Vagina (tissue), 2 donors: ENCODE data around the gene CPEB2. TPM values are rescaled to one million over a fixed set of nuclear protein-coding genes. Genes with fewer than 3 reads are reported as not detected.
A peak's percentile ranks its signal among the peaks of the same experiment; 100 is the strongest.

ENCODE experiments used
- DNase-seq, 2 donors: peaks; one replicate each; pipeline ENCODE4 v3.0.0-alpha.2; 2017; ENCODE audit errors: extremely low spot score in 2 of 2
- H3K27ac ChIP-seq: fragments of 200-600 bp; sonication (generic); one replicate; pipeline ENCODE4 v1.5.1; 2019
- H3K27me3 ChIP-seq: fragments of 200-600 bp; sonication (generic); one replicate; pipeline ENCODE4 v1.5.1; 2019
- H3K36me3 ChIP-seq, 2 donors: fragments of 200-600 bp; sonication (generic); one replicate each; pipeline ENCODE4 v1.5.1; 2017 to 2019
- H3K4me1 ChIP-seq: fragments of 200-600 bp; sonication (generic); one replicate; pipeline ENCODE4 v1.5.1; 2019
- H3K4me3 ChIP-seq, 2 donors: fragments of 200-600 bp; sonication (generic); 1 replicate in 1 of 2; 2 replicates in 1 of 2; pipeline ENCODE4 v1.5.1; 2016 to 2019
- H3K9me3 ChIP-seq: fragments of 200-600 bp; sonication (generic); one replicate; pipeline ENCODE4 v1.5.1; 2019
- POLR2A ChIP-seq, 2 donors: fragments of 450-650 bp; IDR thresholded peaks; one replicate each; pipeline ENCODE4 v1.6.1; 2017; ENCODE audit warnings: antibody characterized with exemption in 2 of 2, mild to moderate bottlenecking in 2 of 2, moderate library complexity in 2 of 2
- POLR2AphosphoS5 ChIP-seq, 2 donors: sonication (generic); formaldehyde crosslinking; IDR thresholded peaks; one replicate each; pipeline ENCODE4 v1.9.0; 2017; ENCODE audit warnings: antibody characterized with exemption in 2 of 2, mild to moderate bottlenecking in 2 of 2, low read depth in 1 of 2; ENCODE audit not compliant: insufficient read depth in 1 of 2
- intact Hi-C: fragments of 100-400 bp; cut with DNase I; formaldehyde crosslinking; loops from one replicate; pipeline ENCODE4 v1.15.1; 2023
- total RNA-seq: library from RNA; depleted of rRNA; stranded (reverse); fragments of >200 nt; gene quantifications from one replicate; pipeline ENCODE4 v1.2.3, GENCODE V29; 2016
- TF ChIP-seq, protein P1 (sequence below), 3 experiments: fragments of 450-650 bp in 2 of 3; fragments of 200-600 bp in 1 of 3; sonication (generic) in 1 of 3; IDR thresholded peaks; one replicate each; pipeline ENCODE4 v1.5.1; 2017 to 2019; ENCODE audit warnings: antibody characterized with exemption in 3 of 3, mild to moderate bottlenecking in 2 of 3, moderate library complexity in 2 of 3

The CPEB2 gene
- total RNA-seq, 1 donor from 2014 or later: 40.0 TPM

DNA sequence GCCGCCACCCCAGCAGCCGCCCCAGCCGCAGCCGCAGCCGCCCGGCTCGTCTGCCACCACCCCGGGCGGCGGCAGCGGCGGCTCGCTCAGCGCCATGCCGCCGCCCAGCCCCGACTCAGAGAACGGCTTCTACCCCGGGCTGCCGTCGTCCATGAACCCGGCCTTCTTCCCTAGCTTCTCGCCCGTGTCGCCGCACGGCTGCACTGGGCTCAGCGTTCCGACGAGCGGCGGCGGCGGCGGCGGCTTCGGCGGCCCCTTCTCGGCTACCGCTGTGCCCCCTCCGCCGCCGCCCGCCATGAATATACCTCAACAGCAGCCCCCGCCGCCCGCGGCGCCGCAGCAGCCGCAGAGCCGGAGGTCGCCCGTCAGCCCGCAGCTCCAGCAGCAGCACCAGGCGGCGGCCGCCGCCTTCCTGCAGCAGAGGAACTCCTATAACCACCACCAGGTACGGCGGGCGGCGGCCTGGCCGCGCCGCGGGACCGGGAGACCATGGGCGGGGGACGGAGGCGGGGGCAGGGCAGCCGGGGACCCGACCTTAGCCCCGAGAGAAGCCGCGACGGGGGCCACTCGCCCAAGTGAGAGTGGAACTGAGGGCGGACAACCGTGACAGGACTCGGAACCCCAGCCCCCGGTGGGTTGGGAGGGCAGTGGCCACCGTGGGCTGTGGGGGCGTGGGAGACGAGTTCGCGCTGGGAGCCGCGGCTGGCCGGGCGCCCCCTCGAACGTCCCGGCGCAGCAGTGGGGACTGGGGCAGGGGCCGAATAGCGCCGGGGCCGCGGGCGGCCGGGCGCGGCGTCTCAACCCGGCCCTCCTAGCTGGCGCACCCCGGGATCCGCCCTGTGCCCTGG, 1.8 kb downstream of the CPEB2 start:
- peak overlapping the region; percentile 100 for H3K27ac ChIP-seq
- intact Hi-C loops: loop anchor here (5.0 to 10.0 kb wide), 3 partner anchors 648 to 1352 kb away; partner anchors contain the start of gene TAPT1
- peak overlapping the region; percentile 87 to 95 for H3K4me3 ChIP-seq
- H3K4me1 ChIP-seq: peaks cover 32% of the 10 kb centered on the region
- H3K27me3 ChIP-seq: no peaks in the 10 kb centered on the region
- H3K36me3 ChIP-seq: peaks cover 0 to 9% of the 10 kb centered on the region in 2 donors
- TF ChIP-seq POLR2A (IDR thresholded peaks at IDR 0.05): no peak
- TF ChIP-seq POLR2AphosphoS5 (IDR thresholded peaks at IDR 0.05; ENCODE audit: insufficient read depth in 1 of 2, low read depth in 1 of 2): no peak
- TF ChIP-seq, protein P1, sequence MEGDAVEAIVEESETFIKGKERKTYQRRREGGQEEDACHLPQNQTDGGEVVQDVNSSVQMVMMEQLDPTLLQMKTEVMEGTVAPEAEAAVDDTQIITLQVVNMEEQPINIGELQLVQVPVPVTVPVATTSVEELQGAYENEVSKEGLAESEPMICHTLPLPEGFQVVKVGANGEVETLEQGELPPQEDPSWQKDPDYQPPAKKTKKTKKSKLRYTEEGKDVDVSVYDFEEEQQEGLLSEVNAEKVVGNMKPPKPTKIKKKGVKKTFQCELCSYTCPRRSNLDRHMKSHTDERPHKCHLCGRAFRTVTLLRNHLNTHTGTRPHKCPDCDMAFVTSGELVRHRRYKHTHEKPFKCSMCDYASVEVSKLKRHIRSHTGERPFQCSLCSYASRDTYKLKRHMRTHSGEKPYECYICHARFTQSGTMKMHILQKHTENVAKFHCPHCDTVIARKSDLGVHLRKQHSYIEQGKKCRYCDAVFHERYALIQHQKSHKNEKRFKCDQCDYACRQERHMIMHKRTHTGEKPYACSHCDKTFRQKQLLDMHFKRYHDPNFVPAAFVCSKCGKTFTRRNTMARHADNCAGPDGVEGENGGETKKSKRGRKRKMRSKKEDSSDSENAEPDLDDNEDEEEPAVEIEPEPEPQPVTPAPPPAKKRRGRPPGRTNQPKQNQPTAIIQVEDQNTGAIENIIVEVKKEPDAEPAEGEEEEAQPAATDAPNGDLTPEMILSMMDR (IDR thresholded peaks at IDR 0.05): no peak
- no peak for DNase-seq
- no peaks in the 10 kb centered on the region for H3K9me3 ChIP-seq

DNA sequence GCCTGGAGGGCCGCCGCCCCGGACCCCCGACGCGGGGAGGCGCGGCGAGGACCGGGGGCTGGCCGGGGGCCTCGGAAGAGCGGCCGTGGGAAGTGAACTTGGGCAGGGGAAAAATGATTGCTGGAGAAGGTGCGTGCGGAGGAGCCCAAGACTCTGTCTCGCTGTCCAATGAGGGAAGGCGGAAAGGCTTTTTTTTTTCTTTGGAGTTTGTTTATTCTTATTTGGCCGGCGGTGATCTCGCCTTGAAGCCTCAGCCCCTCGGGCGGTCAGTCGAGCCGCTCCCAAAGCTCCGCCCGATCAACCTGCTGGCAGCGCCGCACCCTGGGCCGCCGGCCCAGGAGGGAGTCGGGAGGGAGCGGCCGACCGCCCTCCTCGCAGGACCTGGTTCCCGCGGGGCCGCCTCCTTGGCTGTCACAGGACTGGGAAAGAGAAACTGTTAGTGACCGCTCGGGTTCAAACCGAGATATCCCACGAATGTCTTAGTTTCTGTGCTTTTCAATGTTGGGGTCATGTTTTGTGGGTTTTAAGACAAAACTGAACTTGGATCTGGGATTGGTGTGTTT, 2.5 kb downstream of the CPEB2 start:
- Histone ChIP-seq H3K9me3 (no peaks in the 10 kb centered on the region), H3K4me3 (peak overlapping the region; percentile 87 to 95), H3K27ac (peak overlapping the region; percentile 100), H3K27me3 (no peaks in the 10 kb centered on the region), H3K4me1 (peaks cover 34% of the 10 kb centered on the region), H3K36me3 (peaks cover 0 to 10% of the 10 kb centered on the region in 2 donors)
- TF ChIP-seq POLR2A (IDR thresholded peaks at IDR 0.05) (peak in 1 of 2 donors; percentile 45), POLR2AphosphoS5 (IDR thresholded peaks at IDR 0.05; ENCODE audit: insufficient read depth in 1 of 2, low read depth in 1 of 2) (peak; percentile 45 to 89)
- TF ChIP-seq, protein P1 (IDR thresholded peaks at IDR 0.05): no peak
- peak in 1 of 2 donors; percentile 90 for DNase-seq
- intact Hi-C loops: loop anchor here (5.0 to 10.0 kb wide), 3 partner anchors 647 to 1353 kb away; partner anchors contain the start of gene TAPT1

DNA sequence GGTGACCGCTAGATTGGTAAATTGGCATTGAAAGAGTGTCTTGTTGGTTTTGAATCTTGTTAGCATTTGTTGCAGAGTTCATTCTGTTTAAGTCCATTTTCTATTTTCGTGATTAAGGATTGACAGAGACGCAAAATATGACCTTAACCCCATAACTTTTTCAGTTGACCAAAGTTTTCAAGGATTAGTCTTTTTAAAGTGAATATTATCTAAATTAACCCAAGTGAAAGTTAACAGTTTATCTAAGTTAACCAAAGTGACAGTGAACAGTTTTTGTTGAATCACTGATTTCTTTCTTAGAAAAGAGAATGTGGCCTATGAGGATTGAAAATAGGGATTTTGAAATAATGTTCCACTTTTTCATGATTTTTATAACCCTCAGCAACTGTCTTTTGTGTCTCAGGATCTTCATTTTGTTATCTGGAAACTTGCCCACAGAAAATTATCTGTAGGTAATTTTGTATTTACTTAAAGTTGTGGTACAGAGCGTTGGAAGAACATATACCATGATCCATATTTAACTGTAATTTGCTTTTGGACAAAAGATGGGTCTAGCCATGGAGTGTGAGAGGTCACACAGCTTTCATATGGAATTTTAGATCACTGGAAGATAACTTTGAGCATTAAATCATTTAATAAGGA, 3.3 kb downstream of the CPEB2 start:
- TF ChIP-seq, protein P1 (IDR thresholded peaks at IDR 0.05): no peak
- TF ChIP-seq POLR2AphosphoS5 (IDR thresholded peaks at IDR 0.05; ENCODE audit: insufficient read depth in 1 of 2, low read depth in 1 of 2) (no peak), POLR2A (IDR thresholded peaks at IDR 0.05) (no peak)
- H3K9me3 ChIP-seq: no peaks in the 10 kb centered on the region
- DNase-seq: no peak
- H3K27me3 ChIP-seq: no peaks in the 10 kb centered on the region
- intact Hi-C loops: loop anchor here (10.0 kb wide), 1 partner anchor 1219 kb away; the partner anchor contains the start of gene TAPT1
- H3K27ac ChIP-seq: peak overlapping the region; percentile 100
- peaks cover 0 to 10% of the 10 kb centered on the region in 2 donors for H3K36me3 ChIP-seq
- H3K4me3 ChIP-seq: peak overlapping the region; percentile 87 to 95
- peaks cover 34% of the 10 kb centered on the region for H3K4me1 ChIP-seq

DNA sequence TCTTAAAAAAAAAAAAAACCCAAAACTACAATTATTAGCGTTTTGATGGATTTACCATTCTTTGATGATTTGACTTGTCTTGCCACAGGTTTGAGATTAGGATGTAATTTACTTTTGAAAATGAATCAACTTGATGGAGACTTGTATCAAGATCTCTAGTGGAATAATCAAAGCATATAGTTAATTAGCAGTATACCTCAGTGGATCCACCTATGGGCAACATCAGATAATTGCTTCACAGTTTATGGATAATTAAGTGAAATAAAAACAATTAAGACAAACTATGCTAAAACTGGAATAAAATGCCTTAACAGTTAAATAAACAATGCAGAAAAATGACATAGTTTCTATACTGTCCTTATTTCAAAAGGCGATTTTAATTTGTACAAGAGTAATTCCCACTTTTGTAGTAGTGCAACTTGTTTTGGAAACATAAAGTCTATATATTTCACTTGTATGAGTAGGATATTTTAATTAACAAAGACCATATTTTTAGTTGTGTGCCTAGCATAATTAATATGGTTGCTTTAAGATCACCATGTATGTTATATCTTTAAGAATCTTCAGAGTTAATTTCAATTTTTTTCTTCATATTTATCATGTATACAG, 4.2 kb downstream of the CPEB2 start:
- Histone ChIP-seq H3K27me3 (no peaks in the 10 kb centered on the region), H3K4me3 (no peak overlapping the region), H3K27ac (peak overlapping the region; percentile 100), H3K36me3 (peaks cover 0 to 10% of the 10 kb centered on the region in 2 donors), H3K4me1 (peaks cover 38% of the 10 kb centered on the region), H3K9me3 (no peaks in the 10 kb centered on the region)
- DNase-seq: no peak
- TF ChIP-seq, protein P1 (IDR thresholded peaks at IDR 0.05): peak in 1 of 3 experiments; percentile 27
- TF ChIP-seq POLR2AphosphoS5 (IDR thresholded peaks at IDR 0.05; ENCODE audit: insufficient read depth in 1 of 2, low read depth in 1 of 2): no peak
- TF ChIP-seq POLR2A (IDR thresholded peaks at IDR 0.05): no peak
- intact Hi-C loops: loop anchor here (10.0 kb wide), 1 partner anchor 1218 kb away; the partner anchor contains the start of gene TAPT1
